Jurkat, Clone E6-1 (cell line): ENCODE data around the gene FADS2.

Experiments used
- DNase-seq: peaks from one replicate; pipeline ENCODE4 v3.0.0-alpha.2; 2011; ENCODE audit warnings: low read depth, low spot score
- H3K4me3 ChIP-seq: 2 replicates; pipeline ENCODE4 v1.5.1; 2011; ENCODE audit warnings: mild to moderate bottlenecking, low read length, control low read depth, moderate library complexity

FADS2 gene

DNA sequence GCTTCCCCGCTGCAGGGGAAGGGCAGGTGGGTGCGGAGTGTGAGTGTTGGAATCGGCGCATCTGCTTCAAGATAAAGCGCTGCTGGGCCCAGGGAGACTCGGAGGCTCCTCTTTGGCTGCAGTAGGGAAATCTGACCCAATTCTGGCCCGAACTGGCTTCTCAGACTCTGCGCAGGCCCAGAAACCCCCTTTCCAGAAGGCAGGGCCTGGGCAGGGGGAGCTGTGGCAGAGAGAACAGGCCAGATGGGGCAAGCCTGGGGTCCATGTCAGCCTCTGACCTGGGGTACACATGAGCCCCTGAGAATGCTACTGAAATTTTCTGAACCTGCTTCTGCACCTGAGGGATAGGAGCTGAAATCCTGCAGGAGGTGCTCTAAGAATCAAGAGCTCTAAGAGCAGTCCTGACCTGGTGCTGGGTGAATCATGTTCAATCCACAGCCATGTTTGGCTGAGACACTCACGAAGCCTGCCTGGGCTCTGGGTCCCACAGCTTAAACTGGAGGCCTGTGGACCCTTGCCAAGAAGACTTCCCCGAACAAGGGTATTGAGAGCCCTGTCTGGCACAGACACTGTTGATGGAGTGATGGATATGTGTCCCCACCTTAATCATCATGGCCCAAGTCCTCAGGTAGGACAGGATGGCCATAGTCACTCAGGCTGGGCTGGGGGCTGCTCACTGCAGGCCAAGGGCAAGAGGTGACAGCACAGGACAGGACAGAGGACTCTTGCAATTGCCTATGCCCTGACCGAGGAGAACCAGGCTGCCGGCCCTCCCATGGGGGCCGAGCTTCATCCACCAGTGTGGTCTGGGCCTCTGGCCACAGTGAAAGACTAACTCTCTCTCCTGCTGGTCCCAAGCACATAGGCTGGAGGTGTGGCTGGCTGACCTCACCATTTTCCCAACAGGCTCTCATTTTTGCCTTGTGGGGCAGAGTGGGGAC, 82.4 kb downstream of the FADS2 start:
- H3K4me3 ChIP-seq = no peak overlapping the region
- DNase-seq = no peak

DNA sequence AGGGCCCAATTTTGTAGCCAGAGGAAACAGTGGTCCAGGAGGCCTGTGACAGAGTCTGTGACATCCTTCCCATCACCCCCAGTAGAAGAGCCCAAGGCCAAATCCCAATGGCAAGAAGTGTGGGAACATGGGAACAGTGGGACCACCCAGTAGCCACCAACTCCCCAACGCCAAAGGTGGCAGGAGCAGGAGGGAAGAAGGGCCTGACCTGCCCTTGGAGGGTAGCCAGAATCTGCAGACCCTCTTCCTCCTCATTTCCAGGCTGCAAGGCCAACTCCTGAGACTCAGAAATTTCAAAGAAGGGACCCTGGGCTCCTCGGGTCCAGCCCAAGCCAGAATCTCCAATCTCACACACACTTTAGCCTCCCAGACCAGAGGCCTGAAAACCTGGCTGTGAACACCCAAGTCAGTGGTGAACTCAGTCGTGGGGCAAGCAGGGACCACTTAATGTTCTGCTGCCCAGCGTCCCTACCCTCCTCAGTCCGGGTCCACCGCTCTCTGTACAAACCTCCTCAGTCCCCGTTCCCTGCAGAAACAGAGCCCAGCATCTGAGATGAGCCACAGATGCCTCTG, 83.1 kb downstream of the FADS2 start:
- H3K4me3 ChIP-seq = no peak overlapping the region
- DNase-seq = no peak

- no peak overlapping the region for H3K4me3 ChIP-seq
- DNase-seq = no peak
Measured at GRCh38 chr11:61911701-61912529, 83.8 kb downstream of the FADS2 start.

GRCh38 chr11:61912530-61912898, 84.4 kb downstream of the FADS2 start:
- DNase-seq = no peak
- H3K4me3 ChIP-seq = no peak overlapping the region

GRCh38 chr11:61912991-61913698, 85.0 kb downstream of the FADS2 start:
- no peak overlapping the region for H3K4me3 ChIP-seq
- DNase-seq = no peak

GRCh38 chr11:61913699-61914395, 85.7 kb downstream of the FADS2 start:
- H3K4me3 ChIP-seq = no peak overlapping the region
- no peak for DNase-seq

- no peak for DNase-seq
- H3K4me3 ChIP-seq = no peak overlapping the region
Measured at GRCh38 chr11:61914471-61915171, 86.5 kb downstream of the FADS2 start.

DNA sequence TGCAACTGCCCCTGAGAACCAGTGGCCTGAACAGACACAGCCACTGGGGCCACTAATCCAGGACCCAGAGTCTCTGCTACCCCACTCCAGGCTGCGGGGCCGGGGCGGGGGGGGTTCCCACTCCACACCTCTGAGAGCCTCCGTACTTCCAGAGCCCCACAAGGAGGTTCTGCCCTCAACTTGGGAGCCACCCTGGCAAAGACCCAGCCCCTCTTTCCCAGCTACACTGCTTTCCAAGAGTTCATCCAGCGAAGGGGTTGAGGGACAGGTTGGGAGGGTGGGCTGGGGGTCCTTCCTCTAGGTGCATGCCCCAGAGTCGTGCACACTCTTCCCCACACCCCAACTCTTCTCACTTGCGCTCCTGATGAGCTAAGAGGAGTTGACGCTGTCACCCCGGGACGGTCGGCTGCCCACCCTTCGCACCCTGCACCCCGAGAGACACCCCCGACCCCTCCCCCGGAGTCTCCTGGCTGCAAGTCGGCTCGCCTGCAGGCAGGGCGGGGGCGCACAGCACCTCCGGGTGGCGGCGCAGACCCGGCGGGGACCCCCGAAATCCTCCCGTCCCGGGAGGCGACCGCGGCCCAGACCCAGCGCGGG, 88.7 kb downstream of the FADS2 start:
- no peak for DNase-seq
- peak overlapping the region; percentile 45 for H3K4me3 ChIP-seq
